Gastroesophageal sphincter (tissue), 4 donors: ENCODE results near the gene IL22RA2. TPM values are rescaled to one million over a fixed set of nuclear protein-coding genes. Genes with fewer than 3 reads are reported as not detected.

ENCODE experiments used
- ATAC-seq: fragments of 150-250 bp; one replicate; pipeline ENCODE4 v1.9.1; 2016; ENCODE audit warnings: mild to moderate bottlenecking, moderate library complexity
- H3K27ac ChIP-seq, 4 donors: fragments of 200-600 bp; sonication (generic) in 3 of 4; 1 replicate in 3 of 4; 2 replicates in 1 of 4; pipeline ENCODE4 v1.5.1; 2016 to 2019
- H3K27me3 ChIP-seq: fragments of 200-600 bp; sonication (generic); one replicate; pipeline ENCODE4 v1.5.1; 2019
- H3K36me3 ChIP-seq, 2 donors: fragments of 200-600 bp; sonication (generic); one replicate each; pipeline ENCODE4 v1.5.1; 2019; ENCODE audit warnings: control low read depth in 1 of 2
- H3K4me1 ChIP-seq, 3 donors: fragments of 200-600 bp; sonication (generic); 1 replicate in 2 of 3; 2 replicates in 1 of 3; pipeline ENCODE4 v1.5.1; 2016 to 2019; ENCODE audit warnings: control low read depth in 2 of 3
- H3K4me3 ChIP-seq, 2 donors: fragments of 200-600 bp; sonication (generic); one replicate each; pipeline ENCODE4 v1.5.1; 2019; ENCODE audit warnings: mild to moderate bottlenecking in 1 of 2, moderate library complexity in 1 of 2
- H3K9me3 ChIP-seq, 3 donors: fragments of 200-600 bp; sonication (generic); one replicate each; pipeline ENCODE4 v1.5.1; 2017 to 2019; ENCODE audit warnings: control low read depth in 2 of 3
- EP300 ChIP-seq: sonication (generic); formaldehyde crosslinking; IDR thresholded peaks from one replicate; pipeline ENCODE4 v1.6.1; 2017; ENCODE audit warnings: antibody characterized with exemption, mild to moderate bottlenecking
- POLR2A ChIP-seq, 2 donors: fragments of 450-650 bp; IDR thresholded peaks; one replicate each; pipeline ENCODE4 v1.6.1; 2017; ENCODE audit warnings: antibody characterized with exemption in 2 of 2, mild to moderate bottlenecking in 2 of 2, moderate library complexity in 1 of 2
- POLR2AphosphoS5 ChIP-seq: sonication (generic); formaldehyde crosslinking; IDR thresholded peaks from one replicate; pipeline ENCODE4 v1.6.1; 2017; ENCODE audit warnings: antibody characterized with exemption
- WGBS, 2 donors: methylation state at CpG; one replicate each; pipeline ENCODE4 v1.1.5; 2018; ENCODE audit warnings: low coverage in 1 of 2; 5-methylcytosine and 5-hydroxymethylcytosine counted together
- total RNA-seq, 4 donors: library from RNA; depleted of rRNA; stranded (reverse); fragments of >200 nt; gene quantifications; one replicate each; pipeline ENCODE4 v1.1.0, GENCODE V29; 2016
- TF ChIP-seq, protein P1 (sequence below), 4 experiments: fragments of 200-600 bp in 2 of 4; fragments of 450-650 bp in 2 of 4; sonication (generic) in 1 of 4; IDR thresholded peaks; one replicate each; pipeline ENCODE4 v1.5.1; 2017 to 2019; ENCODE audit warnings: antibody characterized with exemption in 4 of 4, mild to moderate bottlenecking in 2 of 4, moderate library complexity in 2 of 4

Gene IL22RA2
- total RNA-seq, 4 donors from 2014 or later = not detected

DNA sequence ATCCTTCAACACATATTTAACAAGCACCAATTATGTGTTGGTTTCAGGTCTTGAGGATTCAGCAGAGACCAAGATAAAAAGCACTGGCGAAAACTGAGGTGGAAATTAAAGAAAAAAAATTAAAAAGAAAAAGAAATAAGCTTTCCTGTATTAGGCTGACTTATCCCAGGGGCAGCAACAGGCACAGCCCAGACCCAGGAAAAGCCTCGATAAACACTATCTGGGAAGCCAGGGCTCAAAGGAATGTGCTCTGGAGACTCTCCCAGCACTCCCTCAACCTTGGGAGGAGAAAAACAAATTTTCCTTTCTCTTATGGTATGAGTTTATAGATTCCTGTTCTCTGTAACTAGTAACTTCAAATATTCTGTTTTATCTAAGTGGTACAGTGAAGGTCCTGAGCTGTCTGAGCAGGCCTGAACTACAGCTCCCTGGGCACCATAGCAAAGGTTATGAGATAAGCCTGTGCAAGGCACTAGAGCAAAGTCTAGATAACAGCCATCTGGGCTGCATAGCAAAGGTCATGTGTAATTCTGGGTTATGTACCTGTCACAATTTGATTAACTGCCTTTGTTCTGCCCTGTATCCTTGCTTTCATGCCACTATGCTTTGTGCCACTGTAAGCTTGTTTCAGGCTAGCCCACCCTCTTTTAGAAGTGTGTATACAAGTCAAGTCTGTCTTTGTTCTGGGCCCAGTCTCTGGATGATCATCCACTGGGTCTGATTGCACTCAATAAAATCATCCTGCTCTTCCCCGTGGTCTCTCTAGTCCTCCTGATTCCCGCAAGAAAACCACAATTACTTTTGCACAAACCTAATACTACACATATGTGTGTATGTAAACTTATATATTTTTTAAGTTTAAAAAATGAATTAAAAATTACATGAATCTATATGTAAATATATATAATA, 54.0 kb downstream of the IL22RA2 start:
- no peak for ATAC-seq
- 58 to 59% methylated on average over 4 of the region's 4 CpGs for WGBS, 2 donors
- H3K4me3 ChIP-seq = no peak overlapping the region
- no peaks in the 10 kb centered on the region for H3K27me3 ChIP-seq
- no peak overlapping the region for H3K27ac ChIP-seq
- H3K36me3 ChIP-seq = no peaks in the 10 kb centered on the region
- no peaks in the 10 kb centered on the region for H3K4me1 ChIP-seq
- TF ChIP-seq, protein P1, sequence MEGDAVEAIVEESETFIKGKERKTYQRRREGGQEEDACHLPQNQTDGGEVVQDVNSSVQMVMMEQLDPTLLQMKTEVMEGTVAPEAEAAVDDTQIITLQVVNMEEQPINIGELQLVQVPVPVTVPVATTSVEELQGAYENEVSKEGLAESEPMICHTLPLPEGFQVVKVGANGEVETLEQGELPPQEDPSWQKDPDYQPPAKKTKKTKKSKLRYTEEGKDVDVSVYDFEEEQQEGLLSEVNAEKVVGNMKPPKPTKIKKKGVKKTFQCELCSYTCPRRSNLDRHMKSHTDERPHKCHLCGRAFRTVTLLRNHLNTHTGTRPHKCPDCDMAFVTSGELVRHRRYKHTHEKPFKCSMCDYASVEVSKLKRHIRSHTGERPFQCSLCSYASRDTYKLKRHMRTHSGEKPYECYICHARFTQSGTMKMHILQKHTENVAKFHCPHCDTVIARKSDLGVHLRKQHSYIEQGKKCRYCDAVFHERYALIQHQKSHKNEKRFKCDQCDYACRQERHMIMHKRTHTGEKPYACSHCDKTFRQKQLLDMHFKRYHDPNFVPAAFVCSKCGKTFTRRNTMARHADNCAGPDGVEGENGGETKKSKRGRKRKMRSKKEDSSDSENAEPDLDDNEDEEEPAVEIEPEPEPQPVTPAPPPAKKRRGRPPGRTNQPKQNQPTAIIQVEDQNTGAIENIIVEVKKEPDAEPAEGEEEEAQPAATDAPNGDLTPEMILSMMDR (IDR thresholded peaks at IDR 0.05) = no peak
- TF ChIP-seq POLR2AphosphoS5 = no peak
- no peak for TF ChIP-seq POLR2A (IDR thresholded peaks at IDR 0.05)
- no peak for TF ChIP-seq EP300
- peaks cover 0 to 15% (median 0%) of the 10 kb centered on the region in 3 donors for H3K9me3 ChIP-seq

DNA sequence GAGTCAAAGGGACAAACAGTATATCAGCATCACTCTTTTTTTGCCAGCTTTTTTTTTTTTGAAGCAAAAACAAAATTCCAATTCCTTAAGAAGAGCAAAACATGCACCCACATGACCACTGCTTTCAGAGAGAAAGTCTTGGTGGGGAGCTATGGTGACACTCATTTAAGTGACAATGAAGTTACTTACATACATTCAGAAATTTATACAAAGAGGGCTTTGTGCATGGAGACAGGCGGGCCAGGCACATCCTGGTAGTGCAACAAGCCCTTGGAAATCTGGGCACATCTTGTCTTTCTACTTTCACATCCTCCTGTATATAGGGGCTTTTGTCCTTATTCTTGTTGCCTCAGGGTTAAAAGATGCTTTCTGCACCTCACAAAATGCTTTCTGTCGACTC, 55.9 kb downstream of the IL22RA2 start:
- no peak for TF ChIP-seq EP300
- TF ChIP-seq, protein P1 (IDR thresholded peaks at IDR 0.05) = no peak
- no peak for TF ChIP-seq POLR2AphosphoS5
- no peak for TF ChIP-seq POLR2A (IDR thresholded peaks at IDR 0.05)
- peaks cover 0 to 15% (median 0%) of the 10 kb centered on the region in 3 donors for H3K9me3 ChIP-seq
- no peaks in the 10 kb centered on the region for H3K27me3 ChIP-seq
- H3K4me1 ChIP-seq = no peaks in the 10 kb centered on the region
- H3K27ac ChIP-seq = no peak overlapping the region
- ATAC-seq = no peak
- no peaks in the 10 kb centered on the region for H3K36me3 ChIP-seq
- WGBS, 2 donors = 61 to 88% methylated on average over 1 to 2 of the region's 2 CpGs
- no peak overlapping the region for H3K4me3 ChIP-seq

DNA sequence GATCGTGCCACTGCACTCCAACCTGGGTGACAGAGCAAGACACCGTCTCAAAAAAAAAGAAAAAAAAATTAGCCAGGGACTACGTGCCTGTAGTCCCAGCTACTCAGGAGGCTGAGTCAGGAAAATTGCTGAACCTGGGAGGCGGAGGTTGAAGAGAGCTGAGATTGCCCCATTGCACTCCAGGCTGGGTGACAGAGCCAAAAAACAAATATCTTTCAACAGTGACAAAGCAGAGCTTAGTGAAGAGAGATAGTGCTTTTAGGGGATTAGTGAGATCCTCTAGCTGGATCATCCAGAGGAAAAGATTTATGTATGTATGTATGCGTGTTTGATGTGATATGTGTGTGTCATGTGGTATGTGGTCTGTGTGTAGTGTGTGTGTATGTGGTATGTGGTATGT, 56.6 kb downstream of the IL22RA2 start:
- H3K36me3 ChIP-seq = no peaks in the 10 kb centered on the region
- no peak for ATAC-seq
- 63 to 100% methylated on average over 3 to 5 of the region's 5 CpGs for WGBS, 2 donors
- H3K27ac ChIP-seq = no peak overlapping the region
- no peaks in the 10 kb centered on the region for H3K27me3 ChIP-seq
- TF ChIP-seq, protein P1 (IDR thresholded peaks at IDR 0.05) = no peak
- TF ChIP-seq POLR2A (IDR thresholded peaks at IDR 0.05) = no peak
- TF ChIP-seq POLR2AphosphoS5 = no peak
- no peak for TF ChIP-seq EP300
- H3K9me3 ChIP-seq = peaks cover 0 to 15% (median 0%) of the 10 kb centered on the region in 3 donors
- H3K4me1 ChIP-seq = no peaks in the 10 kb centered on the region
- H3K4me3 ChIP-seq = no peak overlapping the region

DNA sequence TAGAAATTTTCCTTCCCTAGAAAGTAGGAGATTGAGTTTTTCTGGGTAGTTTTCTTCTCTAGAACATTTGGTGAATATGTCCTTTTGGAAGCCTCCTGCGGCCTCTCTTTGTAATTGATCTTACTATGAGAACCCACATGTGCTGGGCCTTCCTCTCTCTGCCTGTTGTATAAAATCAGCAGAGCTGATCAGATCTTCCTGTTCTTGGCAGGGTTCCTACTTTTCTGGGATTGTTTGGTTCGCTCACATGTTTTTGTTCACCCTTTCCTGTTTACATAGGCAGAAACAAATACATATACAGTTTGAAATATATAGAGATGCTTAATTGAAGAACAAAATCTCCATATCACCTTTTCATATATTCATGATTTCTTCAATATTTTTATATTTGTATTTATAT, 57.8 kb downstream of the IL22RA2 start:
- Histone ChIP-seq H3K27ac (no peak overlapping the region), H3K27me3 (no peaks in the 10 kb centered on the region), H3K36me3 (no peaks in the 10 kb centered on the region), H3K9me3 (peaks cover 0 to 15% (median 0%) of the 10 kb centered on the region in 3 donors), H3K4me1 (no peaks in the 10 kb centered on the region), H3K4me3 (no peak overlapping the region)
- TF ChIP-seq POLR2AphosphoS5 (no peak), EP300 (no peak), POLR2A (IDR thresholded peaks at IDR 0.05) (no peak)
- TF ChIP-seq, protein P1 (IDR thresholded peaks at IDR 0.05) = no peak
- WGBS, 2 donors = 51% methylated on average over 2 of the region's 2 CpGs; no CpG with 5 or more reads in 1 of the 2 donors
- no peak for ATAC-seq

DNA sequence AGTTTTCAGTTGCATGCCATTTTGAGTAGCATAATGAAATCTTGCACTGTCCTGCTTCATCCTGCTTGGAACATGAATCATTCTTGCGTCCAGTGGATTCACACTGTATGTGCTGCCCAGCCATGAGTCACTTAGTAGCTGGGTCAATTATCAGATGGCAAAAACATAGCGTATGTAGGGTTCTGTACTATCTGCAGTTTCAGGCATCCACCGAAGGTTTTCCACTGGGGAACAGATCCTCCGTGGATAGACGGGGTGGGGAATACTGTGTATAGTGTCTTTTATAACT, 61.4 kb downstream of the IL22RA2 start:
- Histone ChIP-seq H3K27ac (no peak overlapping the region), H3K4me3 (no peak overlapping the region), H3K36me3 (no peaks in the 10 kb centered on the region), H3K4me1 (no peaks in the 10 kb centered on the region), H3K9me3 (peaks cover 0 to 5% (median 0%) of the 10 kb centered on the region in 3 donors), H3K27me3 (no peaks in the 10 kb centered on the region)
- TF ChIP-seq, protein P1 (IDR thresholded peaks at IDR 0.05) = no peak
- TF ChIP-seq POLR2AphosphoS5 = no peak
- no peak for TF ChIP-seq EP300
- TF ChIP-seq POLR2A (IDR thresholded peaks at IDR 0.05) = no peak
- ATAC-seq = no peak
- WGBS, 2 donors = 80 to 88% methylated on average over 1 to 4 of the region's 5 CpGs
